OCI-LY7 (cell line): ENCODE measurements around the gene KLHDC9.

ENCODE experiments used
- CTCF ChIP-seq: fragments of 200-600 bp; sonication (generic); conservative IDR thresholded peaks from 2 replicates; pipeline ENCODE4 v1.5.1; 2014; ENCODE audit warnings: mild to moderate bottlenecking, antibody characterized with exemption, low read length, moderate library complexity, mixed read lengths
- EZH2phosphoT487 ChIP-seq: fragments of 200-600 bp; sonication (generic); IDR thresholded peaks from 2 replicates; pipeline ENCODE4 v1.6.1; 2018; ENCODE audit warnings: low read depth, borderline replicate concordance, mild to moderate bottlenecking, mixed run types, antibody characterized with exemption, low read length, moderate library complexity, mixed read lengths

DNA sequence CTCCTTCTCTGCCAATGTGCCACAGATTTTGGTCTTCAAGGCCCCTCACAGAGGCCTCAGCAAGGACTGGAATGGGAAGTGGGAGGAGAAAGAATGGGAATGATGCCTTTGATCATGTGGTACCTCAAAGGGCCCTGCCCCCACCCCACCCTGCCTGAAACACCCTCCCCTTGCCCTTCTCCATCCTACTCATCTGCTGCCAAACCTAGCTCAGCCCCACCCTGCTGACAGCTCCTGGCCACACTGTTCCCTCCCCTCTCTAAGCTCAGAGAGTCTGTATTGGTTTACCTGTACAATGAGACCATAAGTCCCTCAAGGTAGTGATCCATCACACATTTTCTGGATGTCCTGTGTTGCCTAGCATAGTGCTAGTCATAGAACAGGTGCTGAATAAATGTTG is 21.8 kb upstream of the KLHDC9 start:
- TF ChIP-seq EZH2phosphoT487 (no peak), CTCF (no peak)
